Caco-2 (cell line): ENCODE data around the gene MCU. TPM values are rescaled to one million over a fixed set of nuclear protein-coding genes. Genes with fewer than 3 reads are reported as not detected.

ENCODE experiments used
- BruUV-seq: library from RNA; stranded (reverse); fragments of 400-500 nt; replicated peaks from 2 replicates; lab custom pipeline; 2021; lab: Mats Ljungman, UMichigan
- CTCF ChIA-PET: fragments of 300-600 bp; sonication (Branson Sonifier 250); formaldehyde crosslinking; loops from one replicate; lab custom pipeline; 2022; ENCODE audit warnings: antibody characterized with exemption; lab: Charles Lee
- POLR2A ChIA-PET: fragments of 300-600 bp; sonication (Branson Sonifier 250); formaldehyde crosslinking; loops from one replicate; lab custom pipeline; 2022; ENCODE audit warnings: antibody characterized with exemption; lab: Charles Lee
- DNase-seq, 2 experiments: peaks; one replicate each; pipeline versions ENCODE4 v3.0.0 to v3.0.0-alpha.2; 2020 to 2022
- H3K27me3 ChIP-seq: replicated peaks from 2 replicates; pipeline ENCODE4 v1.6.0; 2011; ENCODE audit warnings: low read length; ENCODE audit not compliant: control insufficient read depth, insufficient read depth
- H3K36me3 ChIP-seq: 2 replicates; pipeline ENCODE4 v1.5.1; 2011; ENCODE audit warnings: low read length; ENCODE audit not compliant: control insufficient read depth, insufficient read depth
- H3K4me1 ChIP-seq: fragments of 250-450 bp; sonication (Bioruptor Pico); 2 replicates; pipeline ENCODE4 v1.5.1; 2020; ENCODE audit warnings: mild to moderate bottlenecking
- H3K4me3 ChIP-seq: 2 replicates; pipeline ENCODE4 v1.5.1; 2011; ENCODE audit warnings: low read depth, mild to moderate bottlenecking, control low read depth, low read length
- H3K9me3 ChIP-seq: fragments of 250-450 bp; sonication (Bioruptor Pico); 2 replicates; pipeline ENCODE4 v1.5.1; 2020; ENCODE audit warnings: mild to moderate bottlenecking, moderate library complexity
- H3K27ac Mint-ChIP-seq: one replicate; pipeline ENCODE4 v1.8.0; 2022; ENCODE audit warnings: mixed read lengths; ENCODE audit not compliant: unreplicated experiment
- H3K27me3 Mint-ChIP-seq: one replicate; pipeline ENCODE4 v1.8.0; 2022; ENCODE audit warnings: mixed read lengths; ENCODE audit not compliant: insufficient read depth, unreplicated experiment
- H3K36me3 Mint-ChIP-seq: one replicate; pipeline ENCODE4 v1.8.0; 2022; ENCODE audit warnings: mild to moderate bottlenecking, mixed read lengths; ENCODE audit not compliant: insufficient read depth, unreplicated experiment
- H3K4me1 Mint-ChIP-seq: one replicate; pipeline ENCODE4 v1.8.0; 2022; ENCODE audit warnings: low read depth, mixed read lengths; ENCODE audit not compliant: unreplicated experiment
- H3K4me3 Mint-ChIP-seq: one replicate; pipeline ENCODE4 v1.8.0; 2022; ENCODE audit warnings: mild to moderate bottlenecking, moderate library complexity, mixed read lengths; ENCODE audit not compliant: unreplicated experiment
- H3K9me3 Mint-ChIP-seq: one replicate; pipeline ENCODE4 v1.8.0; 2022; ENCODE audit warnings: mixed read lengths; ENCODE audit not compliant: unreplicated experiment
- intact Hi-C: fragments of 100-400 bp; cut with micrococcal nuclease; formaldehyde crosslinking; loops from one replicate; pipeline ENCODE4 v1.10.0; 2022; ENCODE audit not compliant: unreplicated experiment
- total RNA-seq: library from RNA; stranded (reverse); gene quantifications from 2 replicates; pipeline ENCODE4 v1.2.3, GENCODE V29; 2022
- TF ChIP-seq, protein P1 (sequence below), 2 experiments: fragments of 200-600 bp in 1 of 2; IDR thresholded peaks; 1 replicate in 1 of 2; 2 replicates in 1 of 2; pipeline versions ENCODE4 v1.5.1 to v1.8.0; 2011 to 2022; ENCODE audit warnings: antibody characterized with exemption in 1 of 2, control low read depth in 1 of 2, inconsistent platforms in 1 of 2, low read depth in 1 of 2, low read length in 1 of 2, mild to moderate bottlenecking in 1 of 2, moderate library complexity in 1 of 2; ENCODE audit not compliant: insufficient read depth in 1 of 2, severe bottlenecking in 1 of 2, unreplicated experiment in 1 of 2

MCU gene
- total RNA-seq, 1 experiment from 2014 or later = 62.5 TPM

DNA sequence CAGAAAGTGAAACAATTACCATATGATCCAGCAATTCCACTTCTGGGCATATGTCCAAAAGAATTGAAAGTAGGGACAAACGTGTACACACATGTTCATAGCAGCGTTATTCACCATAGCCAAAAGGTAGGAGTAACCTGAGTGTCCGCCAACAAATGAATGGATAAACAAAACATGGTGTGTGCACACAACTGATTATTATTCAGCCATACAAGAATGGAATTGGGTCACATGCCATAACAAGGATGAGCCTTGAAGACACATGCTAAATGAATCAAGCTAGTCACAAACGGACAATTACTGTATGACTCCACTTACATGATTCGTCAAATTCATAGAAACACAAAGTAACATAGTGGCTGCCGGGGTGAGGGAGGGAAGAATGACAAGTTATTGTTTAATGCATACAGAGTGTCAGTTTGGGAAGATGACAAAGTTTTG, 197.5 kb downstream of the MCU start:
- ChIA-PET CTCF (no interaction called here), POLR2A (no interaction called here)
- Mint-ChIP-seq H3K9me3 (no peaks in the 10 kb centered on the region), H3K4me1 (no peaks in the 10 kb centered on the region), H3K27ac (no peak overlapping the region), H3K4me3 (no peak overlapping the region), H3K27me3 (no peaks in the 10 kb centered on the region), H3K36me3 (peaks cover 17% of the 10 kb centered on the region)
- intact Hi-C loops = no loop called here
- Histone ChIP-seq H3K27me3 (no peaks in the 10 kb centered on the region), H3K36me3 (no peaks in the 10 kb centered on the region), H3K4me3 (no peak overlapping the region), H3K4me1 (no peaks in the 10 kb centered on the region), H3K9me3 (no peaks in the 10 kb centered on the region)
- no peak for DNase-seq
- no TSS peak for BruUV-seq
- TF ChIP-seq, protein P1, sequence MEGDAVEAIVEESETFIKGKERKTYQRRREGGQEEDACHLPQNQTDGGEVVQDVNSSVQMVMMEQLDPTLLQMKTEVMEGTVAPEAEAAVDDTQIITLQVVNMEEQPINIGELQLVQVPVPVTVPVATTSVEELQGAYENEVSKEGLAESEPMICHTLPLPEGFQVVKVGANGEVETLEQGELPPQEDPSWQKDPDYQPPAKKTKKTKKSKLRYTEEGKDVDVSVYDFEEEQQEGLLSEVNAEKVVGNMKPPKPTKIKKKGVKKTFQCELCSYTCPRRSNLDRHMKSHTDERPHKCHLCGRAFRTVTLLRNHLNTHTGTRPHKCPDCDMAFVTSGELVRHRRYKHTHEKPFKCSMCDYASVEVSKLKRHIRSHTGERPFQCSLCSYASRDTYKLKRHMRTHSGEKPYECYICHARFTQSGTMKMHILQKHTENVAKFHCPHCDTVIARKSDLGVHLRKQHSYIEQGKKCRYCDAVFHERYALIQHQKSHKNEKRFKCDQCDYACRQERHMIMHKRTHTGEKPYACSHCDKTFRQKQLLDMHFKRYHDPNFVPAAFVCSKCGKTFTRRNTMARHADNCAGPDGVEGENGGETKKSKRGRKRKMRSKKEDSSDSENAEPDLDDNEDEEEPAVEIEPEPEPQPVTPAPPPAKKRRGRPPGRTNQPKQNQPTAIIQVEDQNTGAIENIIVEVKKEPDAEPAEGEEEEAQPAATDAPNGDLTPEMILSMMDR (IDR thresholded peaks at IDR 0.05; ENCODE audit: insufficient read depth in 1 of 2, low read depth in 1 of 2, low read length in 1 of 2, severe bottlenecking in 1 of 2, unreplicated experiment in 1 of 2) = no peak

DNA sequence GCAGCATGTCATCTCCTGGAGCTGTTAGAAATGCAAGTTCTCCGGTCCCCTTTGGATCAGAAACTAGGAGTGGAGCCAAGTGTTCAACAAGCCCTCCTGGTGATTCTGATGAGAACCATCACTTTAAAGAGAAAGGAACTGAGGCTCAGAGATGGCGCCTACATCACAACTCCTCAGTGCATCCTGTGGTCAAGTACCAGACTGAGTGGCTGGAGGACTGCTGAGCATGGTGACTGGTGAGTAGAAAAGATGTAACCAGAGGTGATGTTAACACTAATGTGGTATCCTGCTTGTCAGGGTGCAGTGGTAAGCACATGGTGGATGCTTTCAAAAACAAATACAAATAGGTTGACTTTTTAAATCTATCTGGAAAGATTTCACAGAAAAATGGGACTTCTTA, 198.1 kb downstream of the MCU start:
- H3K4me3 Mint-ChIP-seq = no peak overlapping the region
- no TSS peak for BruUV-seq
- H3K27me3 Mint-ChIP-seq = no peaks in the 10 kb centered on the region
- H3K27me3 ChIP-seq = no peaks in the 10 kb centered on the region
- ChIA-PET CTCF (no interaction called here), POLR2A (no interaction called here)
- intact Hi-C loops = no loop called here
- H3K4me1 ChIP-seq = no peaks in the 10 kb centered on the region
- no peaks in the 10 kb centered on the region for H3K9me3 Mint-ChIP-seq
- DNase-seq = no peak
- H3K36me3 Mint-ChIP-seq = peaks cover 17% of the 10 kb centered on the region
- H3K4me3 ChIP-seq = no peak overlapping the region
- H3K36me3 ChIP-seq = no peaks in the 10 kb centered on the region
- H3K9me3 ChIP-seq = no peaks in the 10 kb centered on the region
- no peak overlapping the region for H3K27ac Mint-ChIP-seq
- TF ChIP-seq, protein P1 (IDR thresholded peaks at IDR 0.05; ENCODE audit: insufficient read depth in 1 of 2, low read depth in 1 of 2, low read length in 1 of 2, severe bottlenecking in 1 of 2, unreplicated experiment in 1 of 2) = no peak
- H3K4me1 Mint-ChIP-seq = no peaks in the 10 kb centered on the region

DNA sequence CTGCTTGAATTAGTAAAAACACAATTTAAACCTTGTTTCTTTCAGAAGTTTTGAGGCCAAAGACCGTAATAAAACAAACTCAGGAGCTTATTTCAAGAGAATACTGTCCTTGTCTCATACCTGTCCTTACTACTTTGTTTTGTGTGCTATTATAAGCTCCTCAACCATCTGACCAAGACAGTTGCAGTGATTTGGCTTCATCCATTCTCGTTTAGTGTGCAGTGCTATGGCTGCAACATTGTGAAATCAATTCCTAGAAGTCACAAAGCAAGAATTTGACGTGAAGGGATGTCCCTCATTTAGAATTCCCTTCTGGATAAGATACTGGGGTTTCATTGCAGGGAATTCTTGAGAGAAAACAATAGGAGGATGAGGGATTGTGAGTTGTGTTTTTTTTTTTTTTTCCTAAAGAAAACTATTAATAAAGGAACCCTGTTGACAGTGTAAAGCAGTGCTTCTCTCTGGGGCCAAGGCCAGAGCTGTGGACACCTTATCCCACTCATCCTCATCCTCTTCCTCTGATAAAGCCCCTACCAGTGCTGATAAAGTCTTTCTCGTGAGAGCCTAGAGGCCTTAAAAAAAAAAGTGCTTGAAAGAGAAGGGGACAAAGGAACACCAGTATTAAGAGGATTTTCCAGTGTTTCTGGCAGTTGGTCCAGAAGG, 201.3 kb downstream of the MCU start, which contains the start of gene OIT3:
TSS of gene OIT3 (plus strand) at position 604 of the 663 bp plus-strand sequence. CDS start 60 bp downstream, outside the sequence.
- no peaks in the 10 kb centered on the region for H3K27me3 ChIP-seq
- H3K27ac Mint-ChIP-seq = no peak within 1 kb of the TSS
- no peak within 1 kb of the TSS for H3K4me3 Mint-ChIP-seq
- no peaks in the 10 kb centered on the region for H3K27me3 Mint-ChIP-seq
- TF ChIP-seq, protein P1 (IDR thresholded peaks at IDR 0.05; ENCODE audit: insufficient read depth in 1 of 2, low read depth in 1 of 2, low read length in 1 of 2, severe bottlenecking in 1 of 2, unreplicated experiment in 1 of 2) = no peak
- no peak within 1 kb of the TSS for H3K4me3 ChIP-seq
- no peaks in the 10 kb centered on the region for H3K4me1 ChIP-seq
- DNase-seq = no peak
- no peaks in the 10 kb centered on the region for H3K4me1 Mint-ChIP-seq
- POLR2A ChIA-PET = no interaction called here
- intact Hi-C loops = no loop called here
- BruUV-seq = no TSS peak
- peaks cover 6% of the 10 kb centered on the region for H3K36me3 Mint-ChIP-seq
- CTCF ChIA-PET = interaction anchor here (0.6 to 0.7 kb wide), 2 partner anchors 83 to 354 kb away, joined by 4 read pairs; partner anchors contain the start of gene DNAJC9
- no peaks in the 10 kb centered on the region for H3K36me3 ChIP-seq
- no peaks in the 10 kb centered on the region for H3K9me3 Mint-ChIP-seq
- H3K9me3 ChIP-seq = no peaks in the 10 kb centered on the region
